Measurements from ENCODE around the gene SERPINE1. TPM values are rescaled to one million over a fixed set of nuclear protein-coding genes. Genes with fewer than 3 reads are reported as not detected.
A peak's percentile ranks its signal among the peaks of the same experiment; 100 is the strongest.

Gene SERPINE1
- total RNA-seq, 2 donors from 2014 or later = 0.32 to 2.5 TPM

DNA sequence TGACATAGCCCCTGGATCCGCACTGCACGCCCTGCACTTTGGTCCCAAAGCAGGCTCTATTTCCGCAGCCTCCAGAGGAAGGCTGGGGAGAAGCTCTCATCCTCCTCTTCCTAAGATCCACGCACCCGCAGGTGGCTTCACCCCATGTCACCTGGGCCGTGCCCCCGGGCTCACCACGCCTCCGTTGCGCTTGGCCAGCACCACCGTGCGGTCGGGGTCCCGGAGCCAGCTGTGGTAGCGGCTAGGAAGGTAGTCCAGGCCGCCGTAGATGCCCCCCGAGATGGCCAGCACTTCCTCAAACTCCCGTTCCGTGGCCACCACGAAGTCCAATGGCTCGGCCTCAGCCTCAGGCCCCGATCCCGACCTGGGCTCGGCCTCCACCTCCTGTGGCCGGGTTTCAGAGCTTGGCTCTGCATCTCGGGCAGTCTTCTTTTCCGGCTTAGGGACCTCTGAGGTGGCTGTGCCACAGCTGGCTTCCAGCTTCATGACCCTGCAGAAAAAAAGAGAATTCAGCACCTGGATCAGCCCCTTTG lies 47.5 kb downstream of the SERPINE1 start:
- Mint-ChIP-seq H3K27ac (peak overlapping the region; percentile 82), H3K4me1 (peaks cover 38% of the 10 kb centered on the region), H3K36me3 (ENCODE audit: low read depth) (peaks cover 10% of the 10 kb centered on the region), H3K27me3 (peaks cover 82% of the 10 kb centered on the region), H3K4me3 (peak overlapping the region; percentile 67)
- H3K9me3 ChIP-seq (ENCODE audit: control insufficient read depth, low read length, poor library complexity, severe bottlenecking) = no peaks in the 10 kb centered on the region
- ATAC-seq (no peak), DNase-seq (no peak)

DNA sequence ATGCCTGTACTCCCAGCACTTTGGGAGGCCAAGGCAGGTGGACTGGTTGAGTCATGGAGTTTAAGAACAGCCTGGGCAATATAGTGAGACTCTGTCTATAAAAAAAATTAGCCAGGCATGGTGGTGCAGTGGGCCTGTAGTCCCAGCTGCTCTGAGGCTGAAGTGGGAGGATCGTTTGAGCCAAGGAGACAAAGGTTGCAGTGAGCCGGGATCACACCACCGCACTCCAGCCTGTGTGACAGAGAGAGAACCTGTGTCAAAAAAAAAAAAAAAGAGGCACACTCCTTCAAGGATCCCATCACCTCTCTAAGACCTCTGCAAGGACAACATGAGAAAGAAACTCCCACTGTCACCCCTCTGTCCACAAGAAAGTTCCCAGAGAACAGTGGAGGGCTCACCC lies 48.8 kb downstream of the SERPINE1 start:
- ATAC-seq (no peak), DNase-seq (no peak)
- no peaks in the 10 kb centered on the region for H3K9me3 ChIP-seq (ENCODE audit: control insufficient read depth, low read length, poor library complexity, severe bottlenecking)
- peaks cover 75% of the 10 kb centered on the region for H3K27me3 Mint-ChIP-seq
- peaks cover 28% of the 10 kb centered on the region for H3K4me1 Mint-ChIP-seq
- H3K4me3 Mint-ChIP-seq = peak overlapping the region; percentile 21
- peaks cover 11% of the 10 kb centered on the region for H3K36me3 Mint-ChIP-seq (ENCODE audit: low read depth)
- H3K27ac Mint-ChIP-seq = no peak overlapping the region

DNA sequence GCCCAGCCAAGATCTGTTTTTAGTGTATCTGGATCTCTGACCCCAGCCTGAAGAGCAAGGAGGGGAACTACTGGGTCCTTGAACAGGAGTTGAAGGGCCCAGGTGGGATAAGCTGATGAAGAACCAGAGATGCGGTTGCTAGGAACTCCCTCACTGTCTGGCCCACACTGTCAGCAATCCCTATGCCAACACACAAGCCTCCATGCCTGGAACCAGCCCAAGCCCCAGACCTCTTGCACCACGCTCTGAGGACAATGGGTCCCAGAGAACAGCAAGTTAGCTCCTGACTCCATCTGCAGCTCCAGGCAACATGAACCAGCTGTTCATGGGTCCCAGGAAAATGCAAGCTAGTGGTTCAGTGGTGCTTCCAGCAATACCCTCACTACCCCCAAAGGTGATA lies 50.7 kb downstream of the SERPINE1 start:
- peaks cover 12% of the 10 kb centered on the region for H3K36me3 Mint-ChIP-seq (ENCODE audit: low read depth)
- no peak overlapping the region for H3K27ac Mint-ChIP-seq
- H3K27me3 Mint-ChIP-seq = peaks cover 74% of the 10 kb centered on the region
- H3K4me3 Mint-ChIP-seq = no peak overlapping the region
- DNase-seq = no peak
- ATAC-seq = no peak
- peaks cover 15% of the 10 kb centered on the region for H3K4me1 Mint-ChIP-seq
- H3K9me3 ChIP-seq (ENCODE audit: control insufficient read depth, low read length, poor library complexity, severe bottlenecking) = no peaks in the 10 kb centered on the region

DNA sequence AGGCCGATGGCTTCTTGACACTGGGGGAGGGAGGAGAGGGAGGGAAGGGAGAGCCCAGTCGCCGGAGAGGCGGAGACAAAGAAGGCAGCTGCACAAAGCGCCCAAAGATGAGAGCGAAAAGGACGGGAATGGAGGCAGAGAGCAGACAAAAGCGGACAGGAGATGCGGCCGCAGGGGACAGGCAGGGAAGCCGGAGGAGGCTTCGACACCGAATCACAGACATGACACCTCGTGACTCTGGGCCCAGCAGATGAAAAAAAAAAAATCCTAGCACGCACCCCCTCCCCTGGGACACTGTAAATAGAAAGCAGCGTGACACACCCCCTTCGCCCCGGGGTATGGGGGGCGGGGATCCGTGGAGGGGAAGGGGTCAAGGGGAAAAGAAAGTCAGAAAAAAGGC lies 52.2 kb downstream of the SERPINE1 start:
- Mint-ChIP-seq H3K27ac (no peak overlapping the region), H3K27me3 (peaks cover 66% of the 10 kb centered on the region), H3K4me3 (peak overlapping the region; percentile 77), H3K36me3 (ENCODE audit: low read depth) (peaks cover 9% of the 10 kb centered on the region), H3K4me1 (peaks cover 10% of the 10 kb centered on the region)
- no peaks in the 10 kb centered on the region for H3K9me3 ChIP-seq (ENCODE audit: control insufficient read depth, low read length, poor library complexity, severe bottlenecking)
- no peak for DNase-seq
- no peak for ATAC-seq

DNA sequence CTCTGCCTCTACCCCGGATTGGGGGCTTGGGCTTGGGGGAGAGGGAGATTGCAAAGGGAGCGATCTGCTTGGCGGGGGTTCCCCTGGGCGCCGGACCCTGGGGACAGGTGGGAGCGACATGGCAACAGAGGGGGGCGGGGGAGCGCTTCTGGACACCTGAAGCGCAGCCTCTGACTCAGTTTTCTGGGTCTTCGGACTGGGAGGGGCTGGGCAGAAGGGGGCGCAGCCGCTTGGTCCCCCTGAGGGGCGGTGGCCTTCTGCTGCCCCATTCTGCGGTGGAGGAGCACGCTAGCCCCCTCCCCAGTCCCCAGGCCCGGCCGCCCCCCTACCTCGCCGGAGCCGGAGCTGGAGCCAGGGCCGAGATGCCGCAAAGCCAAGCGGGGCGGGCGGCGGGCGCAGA lies 52.8 kb downstream of the SERPINE1 start:
- peak overlapping the region; percentile 77 for H3K4me3 Mint-ChIP-seq
- no peak for ATAC-seq
- peaks cover 6% of the 10 kb centered on the region for H3K4me1 Mint-ChIP-seq
- H3K9me3 ChIP-seq (ENCODE audit: control insufficient read depth, low read length, poor library complexity, severe bottlenecking) = no peaks in the 10 kb centered on the region
- H3K36me3 Mint-ChIP-seq (ENCODE audit: low read depth) = peaks cover 9% of the 10 kb centered on the region
- H3K27ac Mint-ChIP-seq = no peak overlapping the region
- peaks cover 65% of the 10 kb centered on the region for H3K27me3 Mint-ChIP-seq
- no peak for DNase-seq

DNA sequence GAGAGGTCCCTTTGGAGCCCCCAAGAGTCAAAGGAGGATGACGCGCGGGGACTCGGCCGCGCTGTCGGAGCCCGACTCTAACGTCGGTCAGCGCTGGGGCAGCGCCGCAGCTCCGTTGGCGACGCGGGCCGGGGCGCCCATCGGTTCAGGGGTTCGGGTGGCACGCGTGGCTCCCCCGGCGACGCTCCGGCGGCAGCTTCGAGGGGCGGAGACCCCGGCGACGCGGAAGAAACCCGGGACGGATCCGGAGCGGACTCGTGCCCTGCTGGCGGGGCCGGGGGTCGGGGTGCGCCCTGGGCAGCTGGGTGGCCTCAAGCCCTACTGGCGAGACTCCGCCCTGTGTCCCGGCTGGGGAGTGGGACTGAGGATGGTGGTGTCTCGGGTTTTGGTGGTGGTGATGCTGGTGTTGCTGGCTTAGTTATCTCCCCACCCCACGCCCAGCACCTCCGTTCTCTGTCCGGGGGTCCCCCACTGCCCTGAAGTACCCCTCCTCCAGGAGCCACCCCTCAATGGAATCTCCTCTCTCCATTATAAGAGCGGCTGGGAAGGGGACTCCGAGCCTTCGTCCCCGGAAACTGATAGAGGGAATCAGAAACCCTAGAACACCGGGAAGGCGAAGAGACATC lies 53.3 kb downstream of the SERPINE1 start, which contains the start of gene NAT16:
Gene NAT16 (minus strand): TSS at position 164 of the 626 bp plus-strand sequence. CDS start 5,486 bp downstream, outside the sequence.
- Mint-ChIP-seq H3K27ac (no peak within 1 kb of the TSS), H3K4me1 (peaks cover 4% of the 10 kb centered on the region), H3K27me3 (peaks cover 66% of the 10 kb centered on the region), H3K36me3 (ENCODE audit: low read depth) (peaks cover 10% of the 10 kb centered on the region), H3K4me3 (peak within 1 kb of the TSS; percentile 77)
- H3K9me3 ChIP-seq (ENCODE audit: control insufficient read depth, low read length, poor library complexity, severe bottlenecking) = no peaks in the 10 kb centered on the region
- ATAC-seq (no peak), DNase-seq (no peak)

DNA sequence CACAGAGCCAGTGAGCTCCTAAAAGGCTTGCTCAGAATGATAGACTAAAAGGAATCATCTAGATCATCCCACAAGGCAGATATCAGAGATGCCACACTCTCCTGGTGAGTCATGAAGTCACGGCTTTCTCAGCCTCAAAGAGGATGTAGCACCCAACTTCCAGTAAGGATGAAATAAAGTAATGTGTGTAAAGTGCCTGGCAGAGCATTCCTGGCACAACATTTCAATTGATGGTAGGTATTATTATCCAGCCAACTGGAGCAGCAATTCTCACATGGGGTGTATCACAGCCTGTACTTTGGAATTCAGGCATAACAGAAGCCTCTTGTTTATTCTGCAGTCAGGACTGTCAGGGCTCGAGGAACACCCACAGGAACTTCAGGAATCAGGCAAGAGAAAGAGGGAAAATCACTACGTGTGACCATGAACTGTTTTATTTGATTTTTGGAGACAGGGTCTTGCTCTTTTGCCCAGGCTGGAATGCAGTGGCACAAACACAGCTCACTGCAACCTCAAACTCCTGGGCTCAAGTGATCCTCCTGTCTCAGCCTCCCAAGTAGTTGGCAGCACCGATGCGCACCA lies 58.4 kb downstream of the SERPINE1 start:
- ATAC-seq (no peak), DNase-seq (no peak)
- H3K4me1 Mint-ChIP-seq = peaks cover 2% of the 10 kb centered on the region
- no peak overlapping the region for H3K4me3 Mint-ChIP-seq
- peaks cover 8% of the 10 kb centered on the region for H3K36me3 Mint-ChIP-seq (ENCODE audit: low read depth)
- no peak overlapping the region for H3K27ac Mint-ChIP-seq
- H3K27me3 Mint-ChIP-seq = peaks cover 42% of the 10 kb centered on the region
- no peaks in the 10 kb centered on the region for H3K9me3 ChIP-seq (ENCODE audit: control insufficient read depth, low read length, poor library complexity, severe bottlenecking)

DNA sequence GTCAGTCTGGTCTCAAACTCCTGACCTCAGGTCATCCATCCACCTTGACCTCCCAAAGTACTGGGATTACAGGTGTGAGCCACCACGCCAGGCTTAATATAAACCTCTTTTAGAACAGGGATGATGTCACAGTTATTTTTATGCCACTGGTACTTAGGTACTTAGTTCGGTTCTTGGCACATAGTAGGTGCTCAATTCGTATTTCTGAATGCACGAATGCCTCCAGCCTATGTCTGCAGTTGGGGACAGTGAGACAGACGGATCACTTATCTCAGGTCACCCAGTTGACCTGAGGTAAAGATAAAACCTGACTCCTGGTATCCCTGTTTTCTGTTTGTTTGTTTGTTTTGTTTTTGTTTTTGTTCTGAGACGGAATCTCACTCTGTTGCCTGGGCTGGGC lies 59.3 kb downstream of the SERPINE1 start:
- Mint-ChIP-seq H3K27ac (no peak overlapping the region), H3K4me3 (no peak overlapping the region), H3K4me1 (peaks cover 2% of the 10 kb centered on the region), H3K36me3 (ENCODE audit: low read depth) (peaks cover 4% of the 10 kb centered on the region), H3K27me3 (peaks cover 34% of the 10 kb centered on the region)
- ATAC-seq = no peak
- no peaks in the 10 kb centered on the region for H3K9me3 ChIP-seq (ENCODE audit: control insufficient read depth, low read length, poor library complexity, severe bottlenecking)
- no peak for DNase-seq

DNA sequence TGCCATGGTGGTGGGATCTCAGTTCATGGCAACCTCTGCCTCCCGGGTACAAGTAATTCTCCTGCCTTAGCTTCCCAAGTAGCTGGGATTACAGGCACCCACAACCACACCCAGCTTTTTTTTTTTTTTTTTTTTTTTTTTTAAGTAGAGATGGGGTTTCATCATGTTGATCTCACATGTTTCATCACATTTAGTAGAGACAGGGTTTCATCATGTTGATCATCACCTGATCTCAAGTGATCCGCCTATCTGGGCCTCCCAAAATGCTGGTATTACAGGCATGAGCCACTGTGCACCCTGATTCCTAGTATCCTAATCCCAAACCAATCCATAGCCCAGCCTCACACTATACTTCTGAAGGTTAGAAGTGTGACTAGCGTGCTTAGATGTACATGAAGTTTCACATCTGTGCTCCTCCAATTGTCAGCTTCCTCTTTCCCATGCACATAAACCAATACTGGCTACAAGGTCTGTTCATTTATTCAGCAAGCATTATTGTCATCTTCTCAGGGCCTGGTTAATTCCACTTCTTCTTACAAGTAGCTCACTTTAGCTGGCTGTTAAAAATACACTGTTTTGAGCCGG lies 60.0 kb downstream of the SERPINE1 start:
- Mint-ChIP-seq H3K27me3 (peaks cover 31% of the 10 kb centered on the region), H3K36me3 (ENCODE audit: low read depth) (peaks cover 3% of the 10 kb centered on the region), H3K4me1 (peaks cover 2% of the 10 kb centered on the region), H3K27ac (no peak overlapping the region), H3K4me3 (no peak overlapping the region)
- H3K9me3 ChIP-seq (ENCODE audit: control insufficient read depth, low read length, poor library complexity, severe bottlenecking) = no peaks in the 10 kb centered on the region
- DNase-seq (no peak), ATAC-seq (no peak)

Other genes starting within 250 kb of the SERPINE1 start
- gene UFSP1, start 237.4 kb upstream of the SERPINE1 start, total RNA-seq = 1 to 10 TPM; 1.6 to 2.2 TPM
- gene ACHE, start 231.2 kb upstream of the SERPINE1 start, total RNA-seq = under 1 TPM; 0.21 to 0.25 TPM
- not detected for gene MUC3A, start 177.6 kb upstream of the SERPINE1 start, total RNA-seq
- gene MUC12, start 157.5 kb upstream of the SERPINE1 start, total RNA-seq = 1 to 10 TPM in 1 of 2 donors, not detected in 1; 1.1 TPM
- not detected for gene MUC17, start 107.0 kb upstream of the SERPINE1 start, total RNA-seq
- 10 to 100 TPM; 38.4 to 46.6 TPM for gene TRIM56, start 41.6 kb upstream of the SERPINE1 start, total RNA-seq
- 10 to 100 TPM in 1 of 2 donors, 1 to 10 TPM in 1; 9.7 to 11.7 TPM for gene AP1S1, start 27.4 kb downstream of the SERPINE1 start, total RNA-seq
- gene VGF, start 38.5 kb downstream of the SERPINE1 start, total RNA-seq = not detected
- not detected for gene NAT16, start 53.2 kb downstream of the SERPINE1 start, total RNA-seq
- not detected for gene MOGAT3, start 73.9 kb downstream of the SERPINE1 start, total RNA-seq
- 10 to 100 TPM; 39.0 to 44.7 TPM for gene PLOD3, start 90.5 kb downstream of the SERPINE1 start, total RNA-seq
- 10 to 100 TPM; 38.7 to 42.4 TPM for gene ZNHIT1, start 91.1 kb downstream of the SERPINE1 start, total RNA-seq
- gene CLDN15, start 110.7 kb downstream of the SERPINE1 start, total RNA-seq = 10 to 100 TPM; 17.3 to 23.0 TPM
- gene FIS1, start 118.0 kb downstream of the SERPINE1 start, total RNA-seq = 10 to 100 TPM; 80.5 to 90.7 TPM
- gene IFT22, start 194.7 kb downstream of the SERPINE1 start, total RNA-seq = 1 to 10 TPM; 5.2 to 6.0 TPM
- not detected for gene COL26A1, start 235.8 kb downstream of the SERPINE1 start, total RNA-seq